ENCODE results near the gene KIF12. TPM values are rescaled to one million over a fixed set of nuclear protein-coding genes. Genes with fewer than 3 reads are reported as not detected.

The KIF12 gene
- polyA plus RNA-seq, 1 donor (not counting 4 experiments of a cell fraction or from before 2014, with no cell fraction given), result 1.5 TPM

DNA sequence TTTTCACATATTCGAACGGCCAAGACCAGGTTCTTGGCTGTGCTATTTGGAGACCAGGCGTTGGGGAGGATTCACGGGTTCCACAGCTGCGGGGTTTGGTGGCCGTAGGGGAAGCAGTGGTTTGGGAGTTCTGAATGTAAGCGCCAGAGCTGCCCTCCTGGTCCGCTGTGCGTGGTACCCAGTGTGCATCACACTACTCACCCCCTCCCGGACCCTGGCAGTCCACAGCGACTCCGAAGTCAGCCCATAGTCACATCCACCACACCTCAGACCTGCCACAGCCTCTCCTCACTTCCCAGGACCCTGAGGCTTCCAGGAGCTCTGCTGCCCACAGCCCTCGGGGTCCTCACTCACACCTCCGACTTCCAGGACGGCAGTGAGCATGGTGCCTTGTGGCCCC, 47.8 kb downstream of the KIF12 start:
- H3K9me1 ChIP-seq (ENCODE audit: control insufficient read depth, extremely low read depth, insufficient read depth, low read length), result no peaks in the 10 kb centered on the region
- no peaks in the 10 kb centered on the region for H4K20me1 ChIP-seq (ENCODE audit: control insufficient read depth, extremely low read depth, insufficient read depth, low read length)
- H3K36me3 ChIP-seq (ENCODE audit: control insufficient read depth in 2 of 2, extremely low read depth in 1 of 2, insufficient read depth in 2 of 2, low read length in 2 of 2), result peaks cover 0 to 19% of the 10 kb centered on the region in 2 experiments
- H3K79me2 ChIP-seq (ENCODE audit: control insufficient read depth, insufficient read depth, low read length), result no peaks in the 10 kb centered on the region
- H3K27ac ChIP-seq (ENCODE audit: control insufficient read depth, insufficient read depth, low read length), result no peak overlapping the region
- H3K9me3 ChIP-seq (ENCODE audit: control insufficient read depth, low read depth, low read length), result no peaks in the 10 kb centered on the region
- no peak overlapping the region for H2AFZ ChIP-seq (ENCODE audit: control insufficient read depth, low read length)
- TF ChIP-seq, protein P1, sequence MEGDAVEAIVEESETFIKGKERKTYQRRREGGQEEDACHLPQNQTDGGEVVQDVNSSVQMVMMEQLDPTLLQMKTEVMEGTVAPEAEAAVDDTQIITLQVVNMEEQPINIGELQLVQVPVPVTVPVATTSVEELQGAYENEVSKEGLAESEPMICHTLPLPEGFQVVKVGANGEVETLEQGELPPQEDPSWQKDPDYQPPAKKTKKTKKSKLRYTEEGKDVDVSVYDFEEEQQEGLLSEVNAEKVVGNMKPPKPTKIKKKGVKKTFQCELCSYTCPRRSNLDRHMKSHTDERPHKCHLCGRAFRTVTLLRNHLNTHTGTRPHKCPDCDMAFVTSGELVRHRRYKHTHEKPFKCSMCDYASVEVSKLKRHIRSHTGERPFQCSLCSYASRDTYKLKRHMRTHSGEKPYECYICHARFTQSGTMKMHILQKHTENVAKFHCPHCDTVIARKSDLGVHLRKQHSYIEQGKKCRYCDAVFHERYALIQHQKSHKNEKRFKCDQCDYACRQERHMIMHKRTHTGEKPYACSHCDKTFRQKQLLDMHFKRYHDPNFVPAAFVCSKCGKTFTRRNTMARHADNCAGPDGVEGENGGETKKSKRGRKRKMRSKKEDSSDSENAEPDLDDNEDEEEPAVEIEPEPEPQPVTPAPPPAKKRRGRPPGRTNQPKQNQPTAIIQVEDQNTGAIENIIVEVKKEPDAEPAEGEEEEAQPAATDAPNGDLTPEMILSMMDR (optimal IDR thresholded peaks at IDR 0.05 in 1 of 3, IDR thresholded peaks at IDR 0.05 in 1 of 3, conservative IDR thresholded peaks at IDR 0.05 in 1 of 3; ENCODE audit: extremely low read depth in 1 of 3, insufficient read depth in 2 of 3, low read length in 3 of 3), result no peak
- TF ChIP-seq EZH2 (IDR thresholded peaks at IDR 0.05; ENCODE audit: low read length), result no peak
- H3K4me1 ChIP-seq (ENCODE audit: control insufficient read depth, extremely low read depth, insufficient read depth, low read length), result no peaks in the 10 kb centered on the region
- no peak overlapping the region for H3K4me3 ChIP-seq (ENCODE audit: control insufficient read depth in 2 of 3, extremely low read depth in 1 of 3, insufficient read depth in 2 of 3, low read depth in 1 of 3, low read length in 3 of 3)
- no peak overlapping the region for H3K9ac ChIP-seq (ENCODE audit: control insufficient read depth, extremely low read depth, insufficient read depth, low read length)
- dilution Hi-C loops (cut with MboI; ENCODE audit: extremely low pct_ligation_motif_present, low sequenced_read_pairs), result no loop called here
- no peak for FAIRE-seq
- no peaks in the 10 kb centered on the region for H3K27me3 ChIP-seq (ENCODE audit: control insufficient read depth, extremely low read depth, insufficient read depth, low read length)
- H3K4me2 ChIP-seq (ENCODE audit: control insufficient read depth, extremely low read depth, insufficient read depth, low read depth, low read length), result no peak overlapping the region
- no peak for DNase-seq (ENCODE audit: low read depth, low spot score)

DNA sequence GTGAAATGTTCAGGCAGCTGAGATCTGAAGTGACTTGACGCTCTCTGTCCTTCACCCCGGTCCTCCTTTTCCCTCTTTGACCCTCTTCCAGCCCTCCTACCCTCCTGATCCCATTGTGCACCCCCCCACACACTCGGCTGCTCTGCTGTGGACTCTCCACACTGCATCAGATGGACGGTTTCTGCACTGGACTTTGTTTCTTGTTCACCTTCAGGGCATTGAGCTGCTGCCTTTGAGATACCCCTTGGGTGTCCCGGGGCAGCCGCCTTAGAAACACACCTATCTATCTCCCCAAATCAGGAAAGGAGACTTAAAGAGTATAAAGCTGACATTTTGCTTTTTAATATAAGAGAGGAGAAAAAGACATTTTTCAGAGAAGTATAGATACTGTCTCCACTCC, 48.4 kb downstream of the KIF12 start:
- dilution Hi-C loops (cut with MboI; ENCODE audit: extremely low pct_ligation_motif_present, low sequenced_read_pairs), result no loop called here
- Histone ChIP-seq H3K4me2 (ENCODE audit: control insufficient read depth, extremely low read depth, insufficient read depth, low read depth, low read length) (no peak overlapping the region), H3K4me3 (ENCODE audit: control insufficient read depth in 2 of 3, extremely low read depth in 1 of 3, insufficient read depth in 2 of 3, low read depth in 1 of 3, low read length in 3 of 3) (no peak overlapping the region), H4K20me1 (ENCODE audit: control insufficient read depth, extremely low read depth, insufficient read depth, low read length) (no peaks in the 10 kb centered on the region), H3K9me3 (ENCODE audit: control insufficient read depth, low read depth, low read length) (no peaks in the 10 kb centered on the region), H3K9me1 (ENCODE audit: control insufficient read depth, extremely low read depth, insufficient read depth, low read length) (no peaks in the 10 kb centered on the region), H3K9ac (ENCODE audit: control insufficient read depth, extremely low read depth, insufficient read depth, low read length) (no peak overlapping the region), H2AFZ (ENCODE audit: control insufficient read depth, low read length) (no peak overlapping the region), H3K79me2 (ENCODE audit: control insufficient read depth, insufficient read depth, low read length) (no peaks in the 10 kb centered on the region), H3K4me1 (ENCODE audit: control insufficient read depth, extremely low read depth, insufficient read depth, low read length) (no peaks in the 10 kb centered on the region), H3K27ac (ENCODE audit: control insufficient read depth, insufficient read depth, low read length) (no peak overlapping the region), H3K36me3 (ENCODE audit: control insufficient read depth in 2 of 2, extremely low read depth in 1 of 2, insufficient read depth in 2 of 2, low read length in 2 of 2) (peaks cover 0 to 19% of the 10 kb centered on the region in 2 experiments), H3K27me3 (ENCODE audit: control insufficient read depth, extremely low read depth, insufficient read depth, low read length) (no peaks in the 10 kb centered on the region)
- no peak for DNase-seq (ENCODE audit: low read depth, low spot score)
- TF ChIP-seq, protein P1 (optimal IDR thresholded peaks at IDR 0.05 in 1 of 3, IDR thresholded peaks at IDR 0.05 in 1 of 3, conservative IDR thresholded peaks at IDR 0.05 in 1 of 3; ENCODE audit: extremely low read depth in 1 of 3, insufficient read depth in 2 of 3, low read length in 3 of 3), result no peak
- no peak for FAIRE-seq

All from keratinocyte (primary cell).